ENCODE results near the gene IMP3.

Gene IMP3

DNA sequence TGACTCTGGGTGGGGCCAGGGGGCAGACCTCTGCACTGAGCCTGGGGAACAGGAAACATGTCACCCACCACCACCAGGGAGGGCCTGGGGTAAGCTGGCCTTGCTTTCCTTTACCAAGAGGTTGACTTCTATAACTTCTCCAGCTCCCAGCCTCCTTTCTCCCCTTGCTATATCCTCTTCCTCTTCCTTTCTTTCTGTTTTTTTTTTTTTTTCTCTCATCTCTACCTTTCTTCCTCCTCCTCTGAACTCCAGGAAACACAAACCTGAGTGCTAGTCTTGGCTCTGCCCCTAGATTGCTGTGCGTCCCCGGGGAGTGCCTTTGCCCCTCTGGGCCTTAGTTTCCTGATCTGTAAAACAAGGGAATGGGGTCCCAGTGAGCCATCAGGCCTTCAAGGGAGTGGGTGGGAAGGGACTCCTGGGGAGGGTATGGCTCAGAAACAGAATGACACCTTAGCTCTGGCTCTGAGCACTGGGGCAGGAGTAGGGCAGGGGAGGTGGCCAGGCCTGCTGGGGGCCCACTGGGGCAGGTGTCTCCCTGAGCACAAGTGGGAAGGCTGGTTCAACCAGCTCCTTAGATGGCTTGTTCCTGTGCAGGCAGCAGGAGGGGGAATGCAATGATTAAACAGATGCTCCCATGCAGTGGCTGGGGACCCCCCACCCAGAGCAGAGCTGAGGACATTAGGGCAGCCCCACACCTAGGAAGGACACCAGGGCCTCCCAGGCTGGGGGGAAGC lies 12.0 kb upstream of the IMP3 start:
- CTCF ChIA-PET = interaction anchor here (0.5 to 1.1 kb wide), 3 partner anchors 9 to 34 kb away, joined by 4 read pairs; no protein-coding TSS in a partner anchor
- TF ChIP-seq, protein P1, sequence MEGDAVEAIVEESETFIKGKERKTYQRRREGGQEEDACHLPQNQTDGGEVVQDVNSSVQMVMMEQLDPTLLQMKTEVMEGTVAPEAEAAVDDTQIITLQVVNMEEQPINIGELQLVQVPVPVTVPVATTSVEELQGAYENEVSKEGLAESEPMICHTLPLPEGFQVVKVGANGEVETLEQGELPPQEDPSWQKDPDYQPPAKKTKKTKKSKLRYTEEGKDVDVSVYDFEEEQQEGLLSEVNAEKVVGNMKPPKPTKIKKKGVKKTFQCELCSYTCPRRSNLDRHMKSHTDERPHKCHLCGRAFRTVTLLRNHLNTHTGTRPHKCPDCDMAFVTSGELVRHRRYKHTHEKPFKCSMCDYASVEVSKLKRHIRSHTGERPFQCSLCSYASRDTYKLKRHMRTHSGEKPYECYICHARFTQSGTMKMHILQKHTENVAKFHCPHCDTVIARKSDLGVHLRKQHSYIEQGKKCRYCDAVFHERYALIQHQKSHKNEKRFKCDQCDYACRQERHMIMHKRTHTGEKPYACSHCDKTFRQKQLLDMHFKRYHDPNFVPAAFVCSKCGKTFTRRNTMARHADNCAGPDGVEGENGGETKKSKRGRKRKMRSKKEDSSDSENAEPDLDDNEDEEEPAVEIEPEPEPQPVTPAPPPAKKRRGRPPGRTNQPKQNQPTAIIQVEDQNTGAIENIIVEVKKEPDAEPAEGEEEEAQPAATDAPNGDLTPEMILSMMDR (conservative IDR thresholded peaks at IDR 0.05; ENCODE audit: low read depth) = no peak
- POLR2A ChIA-PET (ENCODE audit: low non-redundant PET) = interaction anchor here (0.7 to 1.9 kb wide), 3 partner anchors 9 to 21 kb away, joined by 3 to 8 read pairs (median 4); no protein-coding TSS in a partner anchor
- no peak for DNase-seq (ENCODE audit: low spot score)
- H3K27ac ChIP-seq = peak overlapping the region; percentile 98

DNA sequence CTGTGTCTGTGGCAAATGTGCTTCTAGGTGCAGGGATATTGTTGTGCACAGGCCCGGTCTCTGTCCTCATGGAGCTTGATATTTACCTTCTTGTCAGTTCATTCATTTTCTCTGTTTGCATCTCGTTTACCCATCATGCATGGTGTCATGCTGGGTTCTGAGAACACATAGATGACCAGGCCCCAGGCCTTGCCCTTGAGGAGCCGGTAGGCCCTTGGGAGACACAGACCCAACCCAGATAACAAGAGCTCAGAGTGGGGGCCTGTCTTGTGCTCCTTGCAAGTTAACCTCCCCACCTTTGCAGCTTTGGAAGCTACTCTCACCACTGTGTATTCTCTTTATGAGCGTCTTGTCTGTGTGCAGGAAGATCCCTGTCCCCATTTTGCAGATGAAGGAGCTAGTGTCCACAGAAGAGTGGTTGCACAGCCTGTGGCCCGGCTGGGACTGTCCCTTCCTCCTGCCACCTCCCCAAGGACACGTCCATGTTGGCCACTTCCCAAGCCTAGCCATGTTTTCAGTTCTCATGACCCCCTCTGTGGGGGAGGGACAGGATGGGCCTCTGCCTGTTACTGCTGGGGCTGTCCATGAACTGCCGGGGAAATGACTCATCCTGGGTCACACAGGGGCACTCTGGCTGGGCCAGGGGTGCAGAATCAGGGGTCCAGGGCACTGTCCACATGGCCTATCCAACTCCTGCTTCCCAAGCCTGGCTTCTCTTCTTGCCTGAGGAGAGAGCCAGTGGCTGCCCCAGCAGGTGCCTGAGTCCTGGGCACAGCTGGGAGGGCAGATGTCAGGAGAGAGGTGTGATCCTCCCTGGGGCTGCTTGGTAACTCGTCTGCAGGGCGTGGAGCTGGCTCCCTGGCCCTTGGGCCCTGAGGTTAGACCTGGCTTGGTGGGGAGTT lies 11.1 kb upstream of the IMP3 start:
- no peak for DNase-seq (ENCODE audit: low spot score)
- TF ChIP-seq, protein P1 (conservative IDR thresholded peaks at IDR 0.05; ENCODE audit: low read depth) = no peak
- CTCF ChIA-PET = interaction anchor here (0.8 to 1.1 kb wide), 3 partner anchors 9 to 33 kb away, joined by 3 to 4 read pairs (median 4); no protein-coding TSS in a partner anchor
- POLR2A ChIA-PET (ENCODE audit: low non-redundant PET) = interaction anchor here (0.7 to 1.9 kb wide), 3 partner anchors 9 to 22 kb away, joined by 3 to 8 read pairs (median 4); no protein-coding TSS in a partner anchor
- peak overlapping the region; percentile 98 for H3K27ac ChIP-seq

DNA sequence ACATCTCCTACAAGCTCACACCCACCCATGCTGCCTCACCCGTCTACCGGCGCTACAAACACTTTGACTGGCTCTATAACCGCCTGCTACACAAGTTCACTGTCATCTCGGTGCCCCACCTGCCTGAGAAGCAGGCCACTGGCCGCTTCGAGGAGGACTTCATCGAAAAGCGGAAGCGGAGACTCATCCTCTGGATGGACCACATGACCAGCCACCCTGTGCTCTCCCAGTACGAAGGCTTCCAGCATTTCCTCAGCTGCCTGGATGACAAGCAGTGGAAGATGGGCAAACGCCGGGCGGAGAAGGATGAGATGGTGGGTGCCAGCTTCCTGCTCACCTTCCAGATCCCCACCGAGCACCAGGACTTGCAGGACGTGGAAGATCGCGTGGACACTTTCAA lies 9.8 kb upstream of the IMP3 start:
- POLR2A ChIA-PET (ENCODE audit: low non-redundant PET) = interaction anchor here (1.0 kb wide), 1 partner anchor 17 kb away, joined by 3 read pairs; no protein-coding TSS in a partner anchor
- CTCF ChIA-PET = interaction anchor here (0.6 to 0.9 kb wide), 2 partner anchors 11 to 142 kb away, joined by 3 to 4 read pairs; no protein-coding TSS in a partner anchor
- TF ChIP-seq, protein P1 (conservative IDR thresholded peaks at IDR 0.05; ENCODE audit: low read depth) = no peak
- peak overlapping the region; percentile 98 for H3K27ac ChIP-seq
- DNase-seq (ENCODE audit: low spot score) = no peak

DNA sequence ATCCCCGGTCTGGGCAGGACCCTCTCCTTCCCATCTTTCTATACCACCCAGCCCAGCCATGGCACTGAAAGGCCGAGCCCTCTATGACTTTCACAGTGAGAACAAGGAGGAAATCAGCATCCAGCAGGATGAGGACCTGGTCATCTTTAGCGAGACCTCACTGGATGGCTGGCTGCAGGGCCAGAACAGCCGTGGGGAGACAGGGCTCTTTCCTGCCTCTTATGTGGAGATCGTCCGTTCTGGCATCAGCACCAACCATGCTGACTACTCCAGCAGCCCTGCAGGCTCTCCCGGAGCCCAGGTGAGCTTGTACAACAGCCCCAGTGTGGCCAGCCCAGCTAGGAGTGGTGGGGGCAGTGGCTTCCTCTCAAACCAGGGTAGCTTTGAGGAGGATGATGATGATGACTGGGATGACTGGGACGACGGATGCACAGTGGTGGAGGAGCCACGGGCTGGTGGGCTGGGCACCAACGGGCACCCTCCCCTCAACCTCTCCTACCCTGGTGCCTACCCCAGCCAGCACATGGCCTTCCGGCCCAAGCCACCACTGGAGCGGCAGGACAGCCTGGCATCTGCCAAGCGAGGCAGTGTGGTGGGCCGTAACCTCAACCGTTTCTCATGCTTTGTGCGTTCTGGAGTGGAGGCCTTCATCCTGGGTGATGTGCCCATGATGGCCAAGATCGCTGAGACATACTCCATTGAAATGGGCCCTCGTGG lies 9.2 kb upstream of the IMP3 start:
- CTCF ChIA-PET = interaction anchor here (0.6 to 0.9 kb wide), 2 partner anchors 11 to 141 kb away, joined by 3 to 4 read pairs; no protein-coding TSS in a partner anchor
- TF ChIP-seq, protein P1 (conservative IDR thresholded peaks at IDR 0.05; ENCODE audit: low read depth) = no peak
- peak overlapping the region; percentile 98 for H3K27ac ChIP-seq
- DNase-seq (ENCODE audit: low spot score) = no peak
- POLR2A ChIA-PET (ENCODE audit: low non-redundant PET) = interaction anchor here (1.0 kb wide), 1 partner anchor 18 kb away, joined by 3 read pairs; no protein-coding TSS in a partner anchor

DNA sequence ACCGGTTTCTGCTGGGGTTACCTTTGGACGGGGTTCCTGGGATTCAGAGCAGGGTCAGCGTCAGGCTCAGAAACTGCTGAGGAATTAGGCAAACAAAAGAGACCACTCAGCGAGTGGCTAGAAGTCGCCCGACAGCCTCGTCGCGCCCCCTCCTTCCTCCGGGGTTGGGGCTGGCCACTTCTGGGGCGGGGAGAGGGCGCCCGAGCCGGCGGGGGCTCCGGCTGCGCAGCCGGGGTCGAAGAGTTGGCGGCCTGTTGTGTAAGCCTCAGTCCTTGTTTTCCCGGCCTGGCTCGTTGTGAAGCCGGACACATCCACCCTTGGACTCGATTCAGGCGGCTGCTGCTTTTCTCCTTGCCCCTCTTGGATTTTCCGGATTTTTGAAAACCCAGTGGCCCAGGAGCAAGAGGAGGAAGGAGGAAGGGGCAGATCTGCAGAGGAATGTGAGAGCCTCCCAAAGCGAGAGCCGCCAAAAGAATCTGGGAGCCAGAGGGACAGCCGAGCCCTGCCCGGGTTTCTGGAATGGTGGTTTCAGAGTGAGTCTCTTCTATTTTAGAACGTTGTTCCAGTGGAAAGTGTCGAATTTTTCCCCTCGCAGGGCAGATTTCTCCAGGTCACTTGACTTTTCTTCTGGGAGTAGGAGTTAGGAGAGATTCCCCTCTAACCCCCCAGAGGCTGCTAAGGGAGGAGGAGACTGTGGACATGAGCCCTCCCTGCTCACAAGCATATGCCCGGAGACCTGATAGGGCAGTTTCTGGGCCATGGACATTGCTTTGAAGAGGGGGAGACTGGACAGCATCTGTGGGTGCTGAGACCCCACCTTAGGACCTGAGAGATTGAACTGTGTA lies 8.4 kb upstream of the IMP3 start:
- POLR2A ChIA-PET (ENCODE audit: low non-redundant PET) = interaction anchor here (0.6 to 1.4 kb wide), 4 partner anchors 8 to 280 kb away, joined by 3 to 8 read pairs (median 3); partner anchors contain the start of gene IMP3
- TF ChIP-seq, protein P1 (conservative IDR thresholded peaks at IDR 0.05; ENCODE audit: low read depth) = no peak
- no peak for DNase-seq (ENCODE audit: low spot score)
- CTCF ChIA-PET = interaction anchor here (0.7 to 1.4 kb wide), 6 partner anchors 13 to 940 kb away, joined by 3 to 9 read pairs (median 4); partner anchors contain the start of gene SNUPN
- peak overlapping the region; percentile 98 for H3K27ac ChIP-seq
